Measurements from ENCODE around the gene PER2.

PER2 gene

DNA sequence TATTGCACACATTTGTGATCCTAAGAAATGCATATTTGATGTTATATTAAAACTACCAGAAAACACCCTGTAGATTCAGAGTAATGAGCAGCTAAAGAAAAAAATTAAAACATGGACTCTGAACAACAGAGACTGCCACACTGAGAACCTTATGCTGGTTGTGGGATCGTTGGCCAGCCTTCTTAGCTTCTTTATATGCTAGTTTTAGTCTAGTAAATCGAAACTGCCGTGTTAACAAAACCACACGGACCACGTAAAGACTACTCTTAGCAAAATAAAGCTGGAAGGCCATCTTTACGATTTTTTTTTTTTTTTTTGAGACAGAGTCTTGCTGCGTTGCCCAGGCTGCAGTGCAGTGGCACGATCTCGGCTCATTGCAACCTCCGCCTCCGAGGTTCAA lies 22.8 kb downstream of the PER2 start:
- DNase-seq, result no peak

DNA sequence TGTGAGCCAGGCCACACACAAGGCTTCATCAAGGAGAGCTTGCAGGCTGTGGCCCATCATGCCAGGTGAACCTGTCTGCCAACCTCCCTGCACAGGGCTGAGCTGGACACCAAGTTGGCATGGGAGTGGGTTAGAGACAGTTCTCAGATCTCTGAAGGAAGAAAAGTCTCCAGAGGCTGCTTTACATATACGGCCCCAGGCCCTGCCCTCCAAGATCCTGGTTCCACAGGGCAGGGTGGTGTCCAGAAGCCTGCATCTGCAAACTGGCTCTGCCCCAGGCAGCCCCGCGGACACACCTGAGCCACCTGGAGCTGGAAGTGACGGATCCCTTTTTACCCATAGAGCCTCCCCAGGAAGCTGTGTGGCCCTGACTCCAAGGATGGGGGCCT lies 24.3 kb downstream of the PER2 start:
- no peak for DNase-seq

DNA sequence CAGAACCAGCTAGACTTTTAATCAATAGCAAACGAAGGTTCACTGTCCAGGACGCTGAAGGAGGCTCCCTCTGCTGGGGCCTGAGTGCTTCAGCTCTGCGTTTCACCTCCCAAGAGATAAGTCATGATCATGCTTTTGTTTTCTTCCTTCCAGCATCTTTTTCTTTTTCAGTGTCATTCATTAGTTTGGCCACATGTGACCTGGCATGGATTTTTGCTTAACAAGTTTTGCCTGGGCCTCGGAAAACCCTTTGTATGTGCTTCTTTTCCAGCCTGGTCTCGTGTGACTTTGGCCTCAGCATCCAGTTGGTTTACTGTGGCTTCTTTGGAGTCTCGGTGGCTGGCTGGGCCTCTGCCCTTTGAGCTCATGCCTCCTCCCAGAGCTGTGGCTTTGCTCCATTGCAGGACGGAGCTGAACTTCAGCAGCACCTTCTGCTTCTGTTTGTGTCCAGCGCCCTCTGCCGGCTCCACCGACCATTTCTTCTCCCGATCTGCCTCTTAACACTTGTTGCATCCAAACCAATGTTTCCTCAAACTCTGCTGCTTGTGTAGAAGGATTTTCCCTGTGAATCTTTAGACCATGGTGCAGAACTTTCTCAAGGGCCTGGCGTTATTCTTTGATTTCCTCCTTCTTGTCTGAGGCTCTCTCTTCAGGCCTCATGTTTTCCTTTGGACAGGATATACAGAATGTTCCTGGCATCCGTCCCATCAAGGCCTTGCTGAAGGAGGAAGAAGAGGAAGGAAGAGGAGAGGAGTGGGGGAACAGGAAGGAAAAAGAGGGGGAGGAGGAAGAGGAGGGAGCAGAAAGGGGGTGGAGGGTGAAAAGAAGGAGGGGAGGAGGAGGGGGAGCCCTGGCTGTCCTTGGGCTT lies 25.0 kb downstream of the PER2 start:
- no peak for DNase-seq

DNA sequence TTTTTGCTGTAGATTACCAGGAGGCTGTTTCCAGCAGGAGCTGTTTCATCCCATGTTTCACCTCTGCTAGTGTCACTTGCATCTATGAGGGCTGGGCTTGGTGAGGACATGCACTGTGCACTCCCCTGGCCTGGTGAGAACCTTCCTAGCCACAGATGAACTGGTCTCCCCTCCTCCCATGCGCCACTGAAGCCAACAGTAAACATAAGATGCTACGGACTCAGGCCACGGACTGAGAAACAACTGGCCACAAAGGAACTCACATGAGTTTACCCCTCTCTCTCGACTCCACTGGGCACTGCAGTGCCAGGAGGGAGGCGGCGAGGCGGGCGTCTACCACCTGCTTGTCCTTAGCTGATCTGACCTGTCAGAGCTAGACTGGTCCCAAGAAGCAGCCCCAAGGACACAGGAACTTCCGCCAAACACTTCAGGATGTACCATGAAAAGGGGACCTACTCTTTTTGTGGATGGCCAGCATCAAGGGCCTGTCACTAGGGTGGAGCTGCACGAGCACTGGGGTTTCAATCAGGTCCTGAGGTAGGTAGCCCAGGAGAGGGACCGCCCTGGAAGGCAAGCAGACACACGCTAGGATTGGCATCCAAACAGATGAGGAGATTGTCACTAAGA lies 25.8 kb downstream of the PER2 start:
- no peak for DNase-seq

DNA sequence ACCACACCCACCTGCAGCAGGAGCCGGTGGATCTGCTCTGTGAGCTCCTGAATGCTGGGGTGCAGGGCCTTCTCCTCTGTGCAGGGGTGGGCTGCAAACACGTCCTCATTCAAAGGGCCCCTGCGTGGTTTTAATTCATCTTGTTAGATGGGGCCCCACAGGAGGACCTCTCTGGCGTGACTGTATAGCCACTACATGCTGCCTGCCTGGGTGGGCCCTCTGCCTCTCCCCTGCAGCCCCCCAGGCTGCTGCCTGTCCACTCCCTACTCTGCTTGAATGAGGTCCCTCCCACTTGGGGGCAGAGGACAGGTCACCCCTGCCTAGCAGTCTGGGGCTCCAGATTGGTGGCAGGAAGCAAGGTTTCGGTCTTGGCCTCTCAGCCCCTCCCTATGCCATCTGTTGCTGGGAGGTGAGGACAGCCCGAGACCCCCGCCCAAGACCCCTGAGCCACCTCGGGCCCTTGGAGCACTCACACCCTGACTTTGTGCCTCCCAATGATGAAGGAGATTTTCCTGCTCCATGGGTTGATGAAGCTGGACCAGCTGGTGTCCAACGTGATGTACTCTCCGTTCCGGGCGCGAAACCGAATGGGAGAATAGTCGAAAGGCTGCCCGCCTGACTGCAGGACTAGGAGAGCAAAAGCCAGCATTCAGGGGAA lies 26.6 kb downstream of the PER2 start:
- no peak for DNase-seq

DNA sequence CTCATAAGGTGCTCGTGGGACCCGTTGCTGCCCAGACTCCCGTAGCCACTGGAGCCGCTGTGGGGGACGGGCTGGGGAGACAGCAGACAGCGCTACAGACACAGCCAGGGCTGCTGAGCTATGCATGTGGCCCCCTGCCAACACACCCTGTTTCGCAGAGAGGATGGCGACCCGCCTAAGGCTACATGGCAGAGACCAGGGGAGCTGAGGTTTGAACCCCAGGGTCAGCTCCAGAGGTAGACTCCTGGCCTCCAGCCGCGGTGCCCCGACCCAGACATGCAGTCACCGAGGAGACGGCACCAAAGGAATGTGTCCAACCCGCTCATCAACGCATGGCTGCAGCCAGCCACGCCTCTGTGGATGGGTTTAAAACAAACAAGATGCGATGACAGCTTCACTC lies 27.5 kb downstream of the PER2 start:
- no peak for DNase-seq

DNA sequence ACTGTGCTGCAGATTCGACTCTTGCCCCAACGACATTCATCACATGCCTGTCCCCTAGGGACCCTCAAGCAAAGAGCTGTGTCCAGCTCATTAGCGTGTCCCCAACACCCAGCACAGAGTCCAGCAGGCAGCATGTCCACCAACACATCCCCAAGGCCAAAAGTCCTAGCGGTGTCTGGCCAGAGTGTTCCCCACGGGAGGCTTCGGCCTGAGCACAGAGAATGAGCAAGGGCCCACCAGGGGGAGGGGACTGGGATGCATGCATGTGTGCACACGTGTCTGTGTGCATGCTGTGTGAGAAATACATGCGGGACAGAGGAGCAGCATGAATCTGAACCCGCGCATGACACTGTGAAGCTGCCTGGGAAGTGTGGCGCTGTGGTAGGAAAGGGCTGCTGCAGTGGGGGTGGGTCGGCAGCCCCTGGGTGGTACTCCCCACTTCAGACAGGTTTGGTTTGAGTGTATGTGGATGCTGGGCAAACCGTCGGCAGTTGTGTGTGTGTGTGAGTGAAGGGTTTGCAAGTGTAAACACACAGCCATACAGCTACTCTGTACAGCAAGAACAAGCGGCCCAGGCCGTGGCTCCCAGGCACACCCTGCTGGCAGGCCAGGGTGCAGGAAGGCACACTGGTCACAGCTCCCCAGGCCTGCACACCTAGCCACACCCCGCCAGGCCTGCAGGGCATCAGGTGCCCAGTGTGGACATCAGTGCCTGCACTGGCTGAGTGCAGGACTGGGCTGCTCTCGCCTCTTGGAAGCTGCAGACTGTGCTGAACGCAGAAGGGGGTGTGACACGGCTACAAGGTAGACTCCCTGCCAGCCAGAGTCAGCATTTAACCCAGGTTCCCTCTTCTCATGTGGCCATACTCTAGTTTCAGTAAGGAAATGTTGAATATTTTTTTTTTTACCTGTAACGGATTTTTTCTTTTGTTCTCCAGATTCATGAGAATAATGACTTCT lies 29.1 kb downstream of the PER2 start:
- no peak for DNase-seq

DNA sequence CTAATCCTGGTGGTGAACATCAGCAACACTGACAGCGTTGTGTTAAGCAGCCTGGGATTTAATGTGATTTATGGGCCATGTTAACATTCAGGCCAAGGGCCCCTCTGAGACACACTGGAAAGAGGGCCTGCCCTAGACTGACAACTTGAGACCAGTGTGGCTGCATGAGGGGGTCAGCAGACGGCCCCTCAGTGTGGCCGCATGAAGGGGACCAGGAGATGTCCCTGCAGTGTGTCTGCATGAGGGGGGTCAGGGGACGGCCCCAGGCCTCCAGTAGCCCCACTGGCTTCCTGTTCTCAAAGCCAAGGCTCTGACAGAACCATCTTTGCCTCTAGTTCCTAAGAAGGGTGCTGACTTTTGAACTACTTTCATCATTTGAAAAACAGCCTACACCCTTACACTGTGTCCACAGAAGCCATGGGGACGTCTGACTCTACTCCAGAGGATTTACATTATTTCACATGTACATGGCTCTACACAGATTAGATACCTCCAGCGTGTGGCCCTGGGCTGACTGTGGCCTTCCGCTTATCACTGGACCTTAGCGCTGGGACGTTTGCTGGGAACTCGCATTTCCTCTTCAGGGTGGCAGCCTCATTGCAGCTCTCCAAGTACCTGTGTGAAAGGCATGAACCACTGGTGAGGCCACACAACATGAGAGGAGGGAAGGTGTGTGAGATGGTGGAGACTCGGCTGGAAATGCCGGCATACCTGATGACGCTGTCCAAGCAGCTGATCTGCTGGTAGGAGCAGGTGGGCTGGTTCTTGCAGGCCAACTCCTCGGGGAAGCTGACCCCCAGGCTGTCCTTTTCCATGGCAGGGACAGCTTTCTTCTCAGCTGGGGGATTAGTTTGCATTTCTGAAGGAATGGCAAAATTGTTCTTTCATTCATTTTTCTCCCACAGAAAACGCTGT lies 30.4 kb downstream of the PER2 start:
- no peak for DNase-seq

DNA sequence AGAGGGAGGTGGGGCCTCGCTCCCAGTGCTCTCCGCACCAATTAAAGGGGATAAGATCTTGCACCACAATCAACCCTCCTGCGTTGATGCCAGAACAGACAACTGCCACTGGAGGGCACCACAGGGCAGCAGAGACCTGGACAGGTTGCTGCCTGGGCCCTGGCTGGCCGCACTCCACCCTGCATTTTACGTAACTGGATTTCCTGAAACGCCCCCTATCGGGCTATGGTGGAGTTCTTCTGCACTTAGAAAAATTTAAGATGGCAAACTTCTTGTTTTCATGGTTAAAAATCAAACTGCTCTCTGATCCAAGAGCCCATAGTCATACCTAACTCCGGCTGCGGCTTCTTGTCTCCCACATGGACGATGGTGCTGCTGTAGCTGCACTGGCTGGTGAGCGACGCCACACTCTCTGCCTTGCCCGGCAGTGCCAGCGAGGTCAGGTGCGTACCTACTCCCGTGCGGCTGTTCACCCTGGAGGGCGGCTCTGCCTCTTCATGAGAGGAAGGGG lies 31.8 kb downstream of the PER2 start:
- peak; percentile 85 for DNase-seq

DNA sequence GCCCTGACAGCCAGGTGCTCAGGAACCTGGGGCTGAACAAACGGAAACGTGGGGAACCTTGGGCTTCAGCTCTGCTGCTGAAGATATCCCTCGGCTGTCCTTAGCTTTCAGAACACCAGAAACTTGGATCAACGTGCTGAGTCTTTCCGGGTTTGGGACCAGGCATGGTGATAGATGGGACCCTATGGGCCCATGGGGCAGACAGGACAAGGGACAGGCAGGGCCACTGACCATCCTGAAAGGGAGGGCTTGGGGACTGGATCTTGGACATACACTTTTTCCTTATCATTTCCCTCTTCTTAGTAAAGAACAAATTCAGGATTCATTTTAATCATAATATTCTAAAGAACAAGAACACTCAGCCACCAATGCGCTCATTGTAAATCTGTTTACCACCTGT lies 32.3 kb downstream of the PER2 start:
- DNase-seq, result no peak

DNA sequence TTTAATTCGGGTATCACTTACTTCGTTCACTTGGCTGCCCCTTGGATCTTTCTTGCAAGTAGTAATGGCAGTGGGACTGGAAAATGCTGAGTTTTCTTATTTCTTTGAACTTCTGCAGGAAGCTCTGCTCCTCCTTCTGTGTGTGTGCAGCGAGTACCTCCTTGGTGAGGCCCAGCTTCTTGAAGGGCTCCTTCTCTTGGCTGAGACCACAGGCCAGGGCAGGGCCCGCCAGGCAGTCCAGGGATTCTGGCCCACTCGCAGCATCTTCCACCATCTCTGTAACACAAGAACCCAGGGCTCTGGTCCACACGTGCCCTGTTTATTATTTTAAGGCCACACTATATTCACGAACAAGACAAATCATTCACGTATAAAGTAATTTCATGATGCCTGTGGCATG lies 32.8 kb downstream of the PER2 start:
- no peak for DNase-seq

DNA sequence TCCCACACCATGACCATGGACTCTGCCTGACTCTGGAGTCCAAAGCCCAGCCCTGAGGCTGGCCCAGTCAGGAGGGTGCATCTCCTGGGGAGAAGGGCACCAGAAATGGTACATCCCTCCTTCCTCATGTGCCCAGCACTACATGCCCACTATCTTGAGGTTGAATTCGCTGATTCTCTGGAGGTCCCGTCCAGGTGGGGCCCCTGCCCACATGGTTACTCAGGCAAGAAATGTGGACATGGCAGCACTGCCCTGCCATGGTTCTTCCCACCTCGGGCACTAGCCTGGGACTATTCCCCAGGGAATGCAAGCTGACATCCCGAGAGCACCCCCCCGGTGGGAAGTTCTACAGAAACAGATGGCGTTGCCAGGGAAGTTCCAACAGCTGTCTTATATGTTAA lies 33.3 kb downstream of the PER2 start:
- DNase-seq, result peak; percentile 70

DNA sequence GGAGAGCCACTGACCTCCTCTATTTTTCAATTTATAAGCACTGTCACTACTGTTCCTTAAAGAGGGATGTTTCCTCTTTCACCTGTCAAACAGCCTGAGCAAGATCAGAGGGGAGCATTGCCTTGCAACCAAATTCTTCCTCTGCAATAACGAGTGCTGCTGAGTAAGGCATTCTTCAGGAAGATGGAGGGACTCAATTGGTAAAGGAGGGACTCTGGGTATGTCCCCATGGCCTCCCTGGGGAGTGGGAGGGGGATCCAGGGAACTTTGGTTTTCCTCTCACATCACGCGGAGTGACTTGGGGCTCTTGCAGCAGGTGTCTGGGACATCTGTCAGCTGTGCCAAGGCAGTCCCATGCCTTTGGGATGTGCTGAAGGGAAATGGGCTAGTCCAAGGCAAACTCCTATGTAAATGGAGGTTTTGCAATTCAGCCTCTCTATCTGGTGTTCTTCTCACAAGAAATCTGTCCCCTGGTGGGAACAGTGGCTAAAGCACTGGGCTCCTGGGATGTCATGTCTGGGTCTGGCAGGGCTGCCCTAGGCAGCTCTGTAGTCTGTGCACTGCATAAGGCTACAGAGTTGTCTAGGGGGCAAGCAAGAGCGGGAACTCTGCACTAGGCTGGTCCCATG lies 34.2 kb downstream of the PER2 start:
- no peak for DNase-seq

DNA sequence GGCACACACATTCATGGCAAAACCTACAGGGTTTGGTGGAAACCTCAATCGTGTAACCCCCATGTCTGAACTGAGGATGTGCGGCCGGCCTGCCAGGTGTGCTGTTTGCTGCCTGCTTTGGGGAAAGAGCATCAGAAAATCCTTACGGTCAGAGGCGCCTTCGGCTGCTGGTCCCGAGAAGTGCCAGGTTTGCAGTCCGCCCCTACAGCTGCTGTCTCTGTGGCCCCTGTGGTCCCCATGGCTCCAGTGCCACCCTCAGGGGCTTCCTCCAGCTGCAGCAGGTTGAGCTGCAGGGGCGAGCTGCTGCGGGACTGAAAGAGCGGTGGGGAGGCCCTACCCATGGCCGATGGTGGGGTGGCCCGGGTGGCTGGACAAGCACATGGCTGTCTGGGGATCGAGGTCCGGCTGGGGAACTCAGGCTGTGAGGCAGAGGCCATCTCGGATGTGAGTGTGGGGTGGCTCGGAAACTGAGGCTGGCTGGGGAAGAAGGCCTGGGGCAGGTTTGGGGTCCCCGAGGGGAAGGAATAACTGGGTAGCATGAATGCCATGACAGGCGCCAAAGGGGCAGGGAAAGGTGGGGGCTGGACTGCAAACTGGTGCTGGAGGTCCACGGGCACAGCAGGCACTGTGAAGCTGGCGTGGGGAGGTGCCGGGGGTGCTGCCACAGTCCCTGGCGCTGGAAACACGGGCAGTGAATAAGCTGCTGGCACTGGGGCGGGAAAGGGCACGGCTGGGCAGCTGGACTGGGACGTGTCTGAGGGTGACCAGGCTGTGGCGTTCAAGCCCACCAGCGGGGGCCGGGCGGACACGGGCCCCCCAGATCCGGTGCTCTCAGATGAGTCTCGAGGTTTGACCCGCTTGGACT lies 35.4 kb downstream of the PER2 start:
- no peak for DNase-seq

DNA sequence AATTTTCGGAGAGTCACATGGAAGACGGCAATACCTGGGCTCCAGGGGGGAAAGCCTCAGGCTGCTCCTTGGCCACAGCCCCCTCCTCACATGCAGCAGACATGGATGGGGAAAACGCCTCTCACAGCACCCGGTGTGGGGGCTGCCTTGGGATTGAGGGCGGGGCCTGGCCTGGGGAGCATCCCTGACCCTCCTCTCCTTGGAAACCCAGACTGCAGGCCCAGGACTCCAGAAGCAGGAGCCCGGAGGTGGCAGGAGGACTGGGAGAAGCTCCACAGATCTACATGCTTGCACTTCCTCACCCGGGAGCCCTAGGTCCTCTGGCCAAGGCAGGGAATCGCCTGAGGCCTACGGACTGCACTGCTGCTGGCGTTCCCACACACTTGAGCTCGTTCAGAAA lies 36.4 kb downstream of the PER2 start:
- DNase-seq, result no peak

DNA sequence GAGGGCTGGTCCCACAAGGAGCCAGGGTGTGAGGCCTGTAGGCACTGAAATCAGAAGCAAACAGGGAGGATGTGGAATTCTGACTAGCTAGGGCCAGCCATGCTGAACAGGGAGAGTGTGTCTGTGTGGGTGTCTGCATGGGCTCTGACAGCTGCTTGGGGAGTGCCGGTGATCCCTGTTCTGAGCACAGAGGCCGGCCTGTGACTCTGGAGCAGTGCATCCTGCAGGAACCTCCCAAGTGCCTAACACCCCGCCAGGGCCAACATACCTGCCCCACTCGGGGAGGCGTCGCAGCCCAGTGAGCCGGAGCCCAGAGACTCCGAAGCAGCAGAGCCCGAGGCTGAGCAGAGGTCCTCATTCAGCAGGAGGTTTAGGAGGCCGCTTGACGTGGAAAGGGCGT lies 37.1 kb downstream of the PER2 start:
- no peak for DNase-seq

DNA sequence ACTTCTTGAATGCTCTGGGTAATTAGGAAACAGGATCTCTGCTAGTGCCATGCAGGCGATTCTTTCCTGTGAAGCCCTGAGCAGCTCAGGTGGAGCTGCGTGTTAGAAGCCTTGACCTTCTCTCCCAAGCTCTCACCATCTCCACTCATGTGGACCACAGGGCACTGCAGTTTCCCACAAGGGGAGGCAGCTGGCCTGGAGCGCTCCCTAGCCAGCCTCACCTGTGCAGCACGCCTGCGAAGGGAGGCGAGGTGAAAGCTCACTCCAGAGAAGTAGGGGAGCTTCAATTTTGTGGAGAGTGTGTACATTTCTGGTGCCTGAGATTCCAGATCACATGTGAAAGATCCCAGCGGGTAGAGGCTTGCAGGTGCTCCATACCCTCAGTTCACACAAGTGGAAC lies 37.5 kb downstream of the PER2 start:
- DNase-seq, result no peak

DNA sequence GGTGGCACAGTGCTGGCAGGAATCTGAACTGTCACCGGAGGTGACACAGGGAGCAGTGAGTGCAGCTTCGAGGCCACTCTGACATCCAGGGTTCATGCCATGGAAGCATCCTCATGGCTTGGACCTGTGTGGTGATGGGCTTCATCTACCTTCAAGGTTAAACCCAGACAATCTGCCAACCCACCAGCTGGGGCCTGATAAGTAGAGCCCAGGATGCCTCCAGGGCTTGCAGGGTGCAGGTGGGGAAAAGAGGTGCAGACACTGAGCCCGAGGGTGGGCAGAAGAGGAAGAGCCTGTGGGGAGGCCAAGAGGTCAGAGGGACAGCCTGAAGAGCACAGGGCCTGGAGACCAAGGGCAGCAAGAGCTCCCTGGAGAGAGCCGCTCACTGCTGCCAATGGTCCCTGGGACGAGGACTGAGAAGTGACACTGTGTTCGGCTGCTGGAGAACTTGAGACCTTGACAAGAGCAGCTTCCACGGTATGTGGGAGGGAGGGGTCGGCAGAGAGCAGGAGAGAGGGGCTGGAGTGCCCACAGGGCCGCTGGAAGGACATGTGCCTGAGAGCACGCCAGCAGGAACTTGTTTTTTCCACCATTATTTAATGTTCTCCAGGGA lies 40.5 kb downstream of the PER2 start:
- no peak for DNase-seq

DNA sequence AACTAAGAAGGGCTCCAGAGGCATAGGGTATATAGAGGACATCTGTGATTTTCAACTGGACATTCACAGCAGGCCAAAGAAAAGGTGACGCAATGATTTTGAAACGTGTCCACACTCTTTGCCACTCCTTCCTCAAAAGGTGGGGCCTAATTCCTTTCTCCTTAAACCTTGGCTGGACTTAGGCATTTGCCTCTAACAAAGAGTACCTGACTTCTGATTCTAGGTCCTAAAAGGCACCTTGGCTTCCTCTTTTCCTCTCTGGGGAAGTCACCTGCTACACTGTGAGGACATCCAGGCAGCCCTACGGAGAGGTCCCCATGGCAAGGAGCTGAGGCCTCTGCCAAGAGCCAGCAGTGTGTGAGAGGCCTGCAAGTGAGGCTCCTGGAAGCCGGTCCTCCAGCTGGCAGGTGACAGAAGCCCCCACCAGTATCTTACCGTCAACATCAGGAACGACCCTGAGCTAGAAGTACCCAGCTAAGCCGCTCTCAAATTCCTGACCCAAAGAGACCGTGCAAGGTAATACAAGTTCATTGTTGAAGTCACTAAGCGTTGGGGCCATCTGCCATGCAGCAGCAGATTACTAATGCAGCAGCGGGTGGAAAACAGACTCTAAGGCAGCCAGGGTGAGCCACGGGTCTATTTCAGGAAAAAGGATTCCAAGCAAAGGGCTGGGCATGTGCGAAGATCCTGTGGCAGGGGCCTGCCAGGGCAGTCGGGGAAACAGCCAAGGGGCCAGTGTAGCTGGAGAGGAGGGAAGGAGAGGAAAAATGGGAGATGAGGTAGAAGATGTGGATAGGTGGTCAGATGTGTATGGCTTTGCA lies 41.2 kb downstream of the PER2 start:
- DNase-seq, result peak; percentile 98

Measured in NCI-H524 treated with DMSO at 0.1 percent for 48 hours (cell line).